Gastroesophageal sphincter (tissue), 4 donors: Measurements from ENCODE around the gene SLC35F3. TPM values are rescaled to one million over a fixed set of nuclear protein-coding genes. Genes with fewer than 3 reads are reported as not detected.
"Not testable (repeated sequence)": the region's sequence is repeated elsewhere in the genome, so short reads cannot be mapped to it uniquely, and the experiment has no call there.

ENCODE experiments used
- ATAC-seq: fragments of 150-250 bp; one replicate; pipeline ENCODE4 v1.9.1; 2016; ENCODE audit warnings: mild to moderate bottlenecking, moderate library complexity
- H3K27ac ChIP-seq, 4 donors: fragments of 200-600 bp; sonication (generic) in 3 of 4; 1 replicate in 3 of 4; 2 replicates in 1 of 4; pipeline ENCODE4 v1.5.1; 2016 to 2019
- H3K27me3 ChIP-seq: fragments of 200-600 bp; sonication (generic); one replicate; pipeline ENCODE4 v1.5.1; 2019
- H3K36me3 ChIP-seq, 2 donors: fragments of 200-600 bp; sonication (generic); one replicate each; pipeline ENCODE4 v1.5.1; 2019; ENCODE audit warnings: control low read depth in 1 of 2
- H3K4me1 ChIP-seq, 3 donors: fragments of 200-600 bp; sonication (generic); 1 replicate in 2 of 3; 2 replicates in 1 of 3; pipeline ENCODE4 v1.5.1; 2016 to 2019; ENCODE audit warnings: control low read depth in 2 of 3
- H3K4me3 ChIP-seq, 2 donors: fragments of 200-600 bp; sonication (generic); one replicate each; pipeline ENCODE4 v1.5.1; 2019; ENCODE audit warnings: mild to moderate bottlenecking in 1 of 2, moderate library complexity in 1 of 2
- H3K9me3 ChIP-seq, 3 donors: fragments of 200-600 bp; sonication (generic); one replicate each; pipeline ENCODE4 v1.5.1; 2017 to 2019; ENCODE audit warnings: control low read depth in 2 of 3
- CTCF ChIP-seq, 4 experiments: fragments of 200-600 bp in 2 of 4; fragments of 450-650 bp in 2 of 4; sonication (generic) in 1 of 4; IDR thresholded peaks; one replicate each; pipeline ENCODE4 v1.5.1; 2017 to 2019; ENCODE audit warnings: antibody characterized with exemption in 4 of 4, mild to moderate bottlenecking in 2 of 4, moderate library complexity in 2 of 4
- EP300 ChIP-seq: sonication (generic); formaldehyde crosslinking; IDR thresholded peaks from one replicate; pipeline ENCODE4 v1.6.1; 2017; ENCODE audit warnings: antibody characterized with exemption, mild to moderate bottlenecking
- POLR2A ChIP-seq, 2 donors: fragments of 450-650 bp; IDR thresholded peaks; one replicate each; pipeline ENCODE4 v1.6.1; 2017; ENCODE audit warnings: antibody characterized with exemption in 2 of 2, mild to moderate bottlenecking in 2 of 2, moderate library complexity in 1 of 2
- POLR2AphosphoS5 ChIP-seq: sonication (generic); formaldehyde crosslinking; IDR thresholded peaks from one replicate; pipeline ENCODE4 v1.6.1; 2017; ENCODE audit warnings: antibody characterized with exemption
- WGBS, 2 donors: methylation state at CpG; one replicate each; pipeline ENCODE4 v1.1.5; 2018; ENCODE audit warnings: low coverage in 1 of 2; 5-methylcytosine and 5-hydroxymethylcytosine counted together
- total RNA-seq, 4 donors: library from RNA; depleted of rRNA; stranded (reverse); fragments of >200 nt; gene quantifications; one replicate each; pipeline ENCODE4 v1.1.0, GENCODE V29; 2016

Gene SLC35F3
- total RNA-seq, 4 donors from 2014 or later: 0.16 to 0.62 (median 0.54) TPM; not detected in 1

DNA sequence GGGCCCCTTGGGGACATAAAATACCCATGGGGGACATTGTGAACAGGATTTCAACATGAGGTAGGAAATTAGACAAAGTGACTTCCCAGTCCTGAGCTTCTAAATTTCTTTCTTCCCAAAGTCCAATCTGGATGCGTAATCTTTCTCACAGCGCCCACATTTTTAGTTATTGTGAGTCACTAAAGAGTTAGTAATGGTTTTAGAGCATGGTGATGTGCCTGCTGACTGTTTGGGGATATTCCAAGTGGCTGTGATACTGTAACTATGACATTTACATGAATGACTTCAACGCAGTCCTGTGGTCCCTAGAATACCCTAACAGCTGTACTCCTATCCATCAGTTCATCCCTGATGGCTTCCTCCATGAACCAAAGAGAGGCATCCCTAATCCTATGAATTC is 244.7 kb downstream of the SLC35F3 start:
- Histone ChIP-seq H3K27ac (no peak overlapping the region), H3K4me3 (no peak overlapping the region), H3K27me3 (peaks cover 24% of the 10 kb centered on the region), H3K36me3 (no peaks in the 10 kb centered on the region), H3K4me1 (no peaks in the 10 kb centered on the region), H3K9me3 (no peaks in the 10 kb centered on the region)
- TF ChIP-seq EP300 (no peak), POLR2AphosphoS5 (no peak)
- no peak for ATAC-seq
- WGBS, 2 donors: 89% methylated on average over 3 of the region's 3 CpGs

DNA sequence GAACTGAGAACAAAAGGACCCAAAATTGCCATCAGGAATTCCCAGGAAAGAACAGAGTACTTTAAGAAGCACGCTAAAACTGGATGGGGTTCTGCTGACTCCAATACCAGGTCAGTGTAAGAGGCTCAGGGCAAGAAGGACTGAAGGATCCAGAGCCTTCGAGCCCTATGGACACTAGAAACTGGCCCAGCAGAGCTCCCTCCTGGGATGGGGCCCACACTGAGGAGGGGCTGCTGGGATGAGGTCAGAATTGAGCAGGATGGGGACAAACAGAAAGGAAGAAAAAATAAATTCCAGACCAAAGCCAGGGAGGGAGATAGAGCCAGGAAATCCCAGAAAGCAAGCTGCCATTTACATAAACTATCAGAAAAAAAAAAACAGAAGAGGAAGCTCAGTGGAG is 246.4 kb downstream of the SLC35F3 start:
- Histone ChIP-seq H3K36me3 (no peaks in the 10 kb centered on the region), H3K27me3 (peaks cover 24% of the 10 kb centered on the region), H3K4me1 (no peaks in the 10 kb centered on the region), H3K9me3 (no peaks in the 10 kb centered on the region), H3K27ac (no peak overlapping the region), H3K4me3 (no peak overlapping the region)
- ATAC-seq: no peak
- 72 to 76% methylated on average over 2 of the region's 2 CpGs for WGBS, 2 donors
- TF ChIP-seq POLR2A (IDR thresholded peaks at IDR 0.05): no peak
- no peak for TF ChIP-seq CTCF (IDR thresholded peaks at IDR 0.05)
- no peak for TF ChIP-seq EP300
- TF ChIP-seq POLR2AphosphoS5: no peak

DNA sequence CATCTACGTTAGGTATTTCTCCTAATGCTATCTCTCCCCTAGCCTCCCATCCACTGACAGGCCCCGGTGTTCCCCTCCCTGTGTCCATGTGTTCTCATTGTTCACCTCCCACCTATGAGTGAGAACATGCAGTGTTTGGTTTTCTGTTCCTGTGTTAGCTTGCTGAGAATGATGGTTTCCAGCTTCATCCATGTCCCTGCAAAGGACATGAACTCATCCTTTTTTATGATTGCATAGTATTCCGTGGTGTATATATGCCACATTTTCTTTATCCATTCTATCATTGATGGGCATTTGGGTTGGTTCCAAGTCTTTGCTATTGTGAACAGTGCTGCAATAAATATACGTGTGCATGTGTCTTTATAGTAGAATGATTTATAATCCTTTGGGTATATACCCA is 247.9 kb downstream of the SLC35F3 start:
- ATAC-seq, H3K4me3 ChIP-seq, H3K27ac ChIP-seq, H3K4me1 ChIP-seq, H3K36me3 ChIP-seq, H3K9me3 ChIP-seq: not testable (repeated sequence)
- WGBS, 2 donors: 88 to 89% methylated on average over 2 to 4 of the region's 4 CpGs
- peaks cover 20% of the 10 kb centered on the region for H3K27me3 ChIP-seq

DNA sequence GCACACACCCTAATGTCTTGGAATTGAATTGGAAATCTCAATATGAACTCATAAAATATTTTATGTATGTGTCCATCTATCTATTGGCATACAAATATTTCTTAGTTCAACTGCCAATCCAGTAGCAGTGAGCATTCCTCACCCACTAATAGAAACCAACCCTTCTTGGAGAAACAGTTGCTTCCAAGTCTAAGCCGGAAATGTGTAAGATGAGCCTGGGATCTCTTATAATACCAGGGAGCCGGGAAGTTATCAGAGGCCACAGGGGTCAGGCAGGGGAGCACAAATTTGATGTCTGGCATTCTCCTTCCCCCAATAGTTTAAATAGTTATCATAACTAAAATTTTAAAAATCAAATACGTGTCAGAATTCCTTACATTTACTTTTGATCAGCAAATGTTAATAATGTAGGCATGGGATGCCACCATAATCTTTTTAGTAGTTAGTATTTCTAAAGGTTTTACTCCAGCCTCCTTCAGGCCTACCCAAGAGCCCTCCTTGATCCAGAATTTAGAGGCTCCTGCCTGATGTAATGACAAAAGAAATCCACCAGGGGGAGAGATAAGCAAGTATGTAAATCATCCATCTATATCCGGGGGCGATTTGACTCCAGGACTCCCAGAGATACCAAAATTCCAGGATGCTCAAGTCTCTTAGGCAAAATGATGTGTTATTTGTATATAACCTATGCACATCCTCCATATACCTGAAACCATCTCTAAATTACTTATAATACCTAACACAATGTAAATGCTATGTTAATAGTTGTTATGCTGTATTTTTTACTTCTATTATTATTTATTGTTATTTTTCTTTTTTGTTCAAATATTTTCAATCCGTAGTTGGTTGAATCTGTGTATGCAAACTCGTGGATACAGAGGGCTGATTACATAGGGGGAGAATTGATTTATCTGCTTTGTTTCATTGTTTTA is 250.1 kb downstream of the SLC35F3 start:
- no peak for ATAC-seq
- H3K9me3 ChIP-seq: no peaks in the 10 kb centered on the region
- 23 to 28% methylated on average over 3 to 7 of the region's 7 CpGs for WGBS, 2 donors
- peaks cover 5% of the 10 kb centered on the region for H3K27me3 ChIP-seq
- no peak overlapping the region for H3K27ac ChIP-seq
- no peak overlapping the region for H3K4me3 ChIP-seq
- TF ChIP-seq CTCF (IDR thresholded peaks at IDR 0.05): peak; percentile 41 to 65 (median 53)
- TF ChIP-seq EP300: no peak
- no peaks in the 10 kb centered on the region for H3K4me1 ChIP-seq
- no peaks in the 10 kb centered on the region for H3K36me3 ChIP-seq

GRCh38 chr1:234162661-234163060 is 258.2 kb downstream of the SLC35F3 start:
- Histone ChIP-seq H3K4me1 (no peaks in the 10 kb centered on the region), H3K36me3 (no peaks in the 10 kb centered on the region), H3K27me3 (peaks cover 22% of the 10 kb centered on the region), H3K27ac (no peak overlapping the region), H3K9me3 (no peaks in the 10 kb centered on the region), H3K4me3 (no peak overlapping the region)
- TF ChIP-seq CTCF (IDR thresholded peaks at IDR 0.05) (no peak), POLR2A (IDR thresholded peaks at IDR 0.05) (no peak), POLR2AphosphoS5 (no peak), EP300 (no peak)
- no peak for ATAC-seq

DNA sequence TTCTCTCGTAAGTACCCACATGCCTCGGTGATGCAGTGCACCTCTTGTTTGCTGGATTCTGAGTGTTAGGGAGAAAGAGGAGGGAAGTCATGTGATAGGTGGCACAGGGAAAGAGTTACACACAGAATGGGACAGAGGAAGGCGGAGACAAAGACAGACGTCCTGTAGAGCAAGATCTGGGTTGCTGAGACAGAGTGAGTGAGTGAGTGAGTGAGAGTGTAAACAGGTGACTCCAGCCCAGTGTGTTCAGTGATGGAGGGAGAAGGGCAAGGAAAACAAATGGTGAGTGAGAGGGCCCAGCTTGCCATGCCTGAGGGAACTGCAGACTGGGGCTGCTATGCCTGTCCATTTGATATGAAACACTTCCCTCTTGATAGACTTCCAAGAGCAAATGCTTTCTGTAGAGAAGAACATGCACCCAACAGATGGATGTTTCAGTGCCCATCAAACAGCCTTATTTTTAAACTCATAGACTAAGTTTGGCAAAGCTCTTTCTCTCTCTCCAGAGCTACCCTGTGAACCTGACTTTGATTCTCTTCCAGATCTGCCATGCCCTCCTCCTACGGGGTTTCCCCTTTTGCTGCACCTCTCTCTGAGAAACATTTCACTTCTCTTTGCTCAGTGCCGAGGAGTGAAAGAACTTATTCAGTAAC is 258.9 kb downstream of the SLC35F3 start:
- Histone ChIP-seq H3K27ac (no peak overlapping the region), H3K4me3 (no peak overlapping the region), H3K9me3 (no peaks in the 10 kb centered on the region), H3K36me3 (no peaks in the 10 kb centered on the region), H3K27me3 (peaks cover 28% of the 10 kb centered on the region), H3K4me1 (no peaks in the 10 kb centered on the region)
- no peak for ATAC-seq
- TF ChIP-seq POLR2AphosphoS5: no peak
- 37 to 45% methylated on average over 4 to 6 of the region's 6 CpGs for WGBS, 2 donors
